GM20000 (cell line): ENCODE measurements around the gene PLAC8L1.

Experiments used
- DNase-seq: peaks from one replicate; pipeline ENCODE4 v3.0.0; 2012; ENCODE audit warnings: low spot score
- TF ChIP-seq, protein P1 (sequence below): IDR thresholded peaks from 2 replicates; pipeline ENCODE4 v1.5.1; 2012; ENCODE audit warnings: mild to moderate bottlenecking, control low read depth; ENCODE audit errors: extremely low read depth, missing control alignments

Gene PLAC8L1

DNA sequence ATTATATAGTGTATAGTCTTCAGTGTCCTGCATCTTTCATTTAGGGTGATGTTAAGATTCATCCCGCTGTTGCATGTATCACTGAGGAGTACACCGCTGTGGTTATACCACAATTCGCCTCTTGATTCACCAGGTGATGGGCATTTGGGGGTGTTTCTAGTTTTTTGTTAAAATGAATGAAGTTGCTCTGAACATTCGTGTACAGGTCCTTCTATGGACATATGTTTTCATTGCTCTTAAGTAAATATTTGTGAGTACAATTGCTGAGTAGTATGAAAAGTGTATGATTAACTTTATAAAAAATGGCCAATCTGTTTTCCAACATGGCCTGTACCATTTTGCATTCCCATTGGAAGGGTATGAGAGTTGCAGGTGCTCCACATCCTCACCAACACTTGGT lies 61.7 kb downstream of the PLAC8L1 start:
- no peak for DNase-seq
- TF ChIP-seq, protein P1, sequence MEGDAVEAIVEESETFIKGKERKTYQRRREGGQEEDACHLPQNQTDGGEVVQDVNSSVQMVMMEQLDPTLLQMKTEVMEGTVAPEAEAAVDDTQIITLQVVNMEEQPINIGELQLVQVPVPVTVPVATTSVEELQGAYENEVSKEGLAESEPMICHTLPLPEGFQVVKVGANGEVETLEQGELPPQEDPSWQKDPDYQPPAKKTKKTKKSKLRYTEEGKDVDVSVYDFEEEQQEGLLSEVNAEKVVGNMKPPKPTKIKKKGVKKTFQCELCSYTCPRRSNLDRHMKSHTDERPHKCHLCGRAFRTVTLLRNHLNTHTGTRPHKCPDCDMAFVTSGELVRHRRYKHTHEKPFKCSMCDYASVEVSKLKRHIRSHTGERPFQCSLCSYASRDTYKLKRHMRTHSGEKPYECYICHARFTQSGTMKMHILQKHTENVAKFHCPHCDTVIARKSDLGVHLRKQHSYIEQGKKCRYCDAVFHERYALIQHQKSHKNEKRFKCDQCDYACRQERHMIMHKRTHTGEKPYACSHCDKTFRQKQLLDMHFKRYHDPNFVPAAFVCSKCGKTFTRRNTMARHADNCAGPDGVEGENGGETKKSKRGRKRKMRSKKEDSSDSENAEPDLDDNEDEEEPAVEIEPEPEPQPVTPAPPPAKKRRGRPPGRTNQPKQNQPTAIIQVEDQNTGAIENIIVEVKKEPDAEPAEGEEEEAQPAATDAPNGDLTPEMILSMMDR, result no peak

DNA sequence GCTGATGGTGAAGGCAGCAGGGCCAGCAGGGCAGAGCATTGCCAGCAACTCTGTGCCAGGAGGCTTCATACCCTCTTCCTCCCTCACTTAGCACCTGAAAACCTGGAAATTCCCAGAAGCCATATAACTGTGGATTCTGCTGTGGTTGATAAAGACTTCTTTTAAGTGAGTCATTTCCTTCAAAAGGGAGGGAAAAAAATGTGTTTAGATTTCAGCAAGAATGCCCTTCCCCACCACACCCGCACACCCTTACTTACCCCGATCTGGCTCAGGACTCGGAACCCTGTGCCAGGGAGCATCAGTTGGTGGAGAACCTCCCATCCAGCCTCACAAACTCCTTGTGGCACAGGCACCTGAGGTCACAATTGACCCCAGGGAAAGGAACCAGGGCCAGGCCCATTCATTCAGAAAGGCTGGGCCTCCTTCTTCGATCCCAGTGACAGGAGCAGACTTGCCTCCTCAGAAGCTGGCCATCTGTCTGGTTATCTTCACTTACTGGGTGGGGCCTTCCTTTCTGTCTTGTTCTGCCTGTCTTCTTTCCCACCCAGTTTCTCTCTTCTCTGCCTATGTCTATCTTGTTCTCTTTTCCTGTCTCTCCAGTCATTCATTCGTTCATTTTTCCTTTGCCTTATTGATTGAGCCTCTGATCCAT lies 62.6 kb downstream of the PLAC8L1 start:
- DNase-seq, result no peak
- TF ChIP-seq, protein P1, result no peak

DNA sequence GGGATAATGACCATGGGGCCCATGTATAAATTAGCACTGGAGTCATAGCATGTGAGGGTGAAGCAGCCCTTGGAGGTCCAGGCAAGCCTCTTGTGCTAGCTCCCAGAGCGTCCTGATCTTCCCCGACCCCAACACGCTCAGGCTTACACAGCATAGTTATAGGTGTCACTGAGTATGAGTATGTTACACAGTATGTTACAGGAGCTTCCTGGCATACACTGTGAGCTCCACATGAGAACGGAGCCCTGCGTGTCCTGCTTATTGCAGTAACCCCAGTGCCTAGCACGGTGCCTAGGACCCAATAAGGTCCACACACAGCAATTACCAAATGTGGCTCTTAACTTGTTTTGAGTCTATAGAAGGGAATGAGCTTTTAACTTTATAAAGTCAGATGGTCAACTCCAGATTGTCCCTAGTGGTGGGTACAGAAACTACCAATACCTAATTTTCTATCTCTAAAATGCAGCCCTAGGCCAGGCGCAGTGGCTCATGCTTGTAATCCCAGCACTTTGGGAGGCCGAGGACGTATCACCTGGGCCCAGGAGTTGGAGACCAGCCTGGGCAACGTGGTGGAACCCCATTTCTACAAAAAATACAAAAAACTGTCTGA lies 64.1 kb downstream of the PLAC8L1 start:
- TF ChIP-seq, protein P1, result no peak
- no peak for DNase-seq

DNA sequence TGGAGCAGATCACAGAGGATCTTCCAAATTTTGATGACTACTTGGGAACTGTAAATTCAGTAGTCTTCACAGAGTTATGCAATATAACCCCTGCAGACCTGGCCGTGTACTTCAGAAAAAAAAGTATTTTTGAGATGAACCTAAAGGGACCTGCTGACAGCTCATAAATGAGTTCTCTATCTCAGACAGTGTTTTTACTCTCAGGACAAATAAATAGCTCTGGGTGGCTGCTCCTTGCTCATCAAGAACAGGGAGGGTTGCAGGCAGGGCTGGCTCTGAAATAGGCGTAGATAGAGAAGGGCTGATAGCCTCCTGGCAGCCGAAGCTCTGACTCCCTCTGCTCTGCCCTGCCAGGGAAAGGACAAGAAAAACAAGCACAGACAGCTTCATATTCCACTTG lies 64.8 kb downstream of the PLAC8L1 start:
- no peak for DNase-seq
- TF ChIP-seq, protein P1, result no peak

DNA sequence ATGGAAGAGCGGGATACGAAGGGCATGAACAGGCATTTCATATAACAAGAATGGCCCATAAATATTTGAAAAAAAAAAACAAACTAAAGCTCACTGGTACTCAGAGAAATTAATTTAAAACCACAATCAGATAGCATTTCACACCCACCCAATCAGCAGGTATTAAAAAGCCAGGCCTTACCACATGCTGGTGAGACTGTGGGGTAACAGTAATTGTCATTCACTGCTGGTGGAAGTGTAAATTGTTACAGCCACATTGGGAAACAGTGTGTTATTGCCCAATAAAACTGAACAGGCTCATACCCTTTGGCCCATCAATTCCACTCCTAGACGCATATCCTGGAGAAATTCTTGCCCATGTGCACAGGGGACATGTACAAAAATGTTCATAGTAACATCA lies 66.0 kb downstream of the PLAC8L1 start:
- DNase-seq, result no peak
- TF ChIP-seq, protein P1, result no peak

DNA sequence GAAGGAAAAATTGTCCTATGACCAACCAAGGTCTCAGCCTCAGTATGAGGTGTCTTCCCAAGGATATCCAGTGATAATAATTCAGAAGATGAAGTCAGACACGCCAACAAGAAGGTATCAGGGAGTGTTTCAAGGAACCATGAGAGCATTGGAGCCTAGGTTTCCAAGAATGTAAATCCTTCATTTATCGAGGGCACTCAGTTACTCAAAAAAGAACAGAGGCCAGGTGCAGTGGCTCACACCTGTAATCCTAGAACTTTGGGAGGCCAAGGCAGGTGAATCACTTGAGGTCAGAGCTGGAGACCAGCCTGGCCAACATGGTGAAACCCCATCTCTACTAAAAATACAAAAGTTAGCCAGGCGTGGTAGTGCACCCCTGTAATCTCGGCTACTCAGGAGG lies 70.8 kb downstream of the PLAC8L1 start:
- no peak for DNase-seq
- TF ChIP-seq, protein P1, result no peak
